Parathyroid adenoma (tissue), 2 donors: ENCODE results near the gene CLASP2.

Experiments used
- H2AFZ ChIP-seq: fragments of 300-600 bp; sonication (generic); one replicate; pipeline ENCODE4 v1.7.0; 2017; ENCODE audit warnings: antibody characterized with exemption, mild to moderate bottlenecking
- H3K27ac ChIP-seq: fragments of 300-600 bp; sonication (generic); one replicate; pipeline ENCODE4 v1.7.0; 2017
- H3K27me3 ChIP-seq: fragments of 300-600 bp; sonication (generic); one replicate; pipeline ENCODE4 v1.7.0; 2017; ENCODE audit warnings: low read length; ENCODE audit not compliant: control insufficient read depth, insufficient read depth
- H3K36me3 ChIP-seq: fragments of 300-600 bp; sonication (generic); one replicate; pipeline ENCODE4 v1.7.0; 2017; ENCODE audit warnings: low read length; ENCODE audit not compliant: control insufficient read depth, insufficient read depth
- H3K4me1 ChIP-seq: fragments of 300-600 bp; sonication (generic); one replicate; pipeline ENCODE4 v1.7.0; 2017; ENCODE audit warnings: control low read depth
- H3K4me2 ChIP-seq: fragments of 300-600 bp; sonication (generic); one replicate; pipeline ENCODE4 v1.7.0; 2017; ENCODE audit warnings: low read length
- H3K4me3 ChIP-seq: fragments of 300-600 bp; sonication (generic); one replicate; pipeline ENCODE4 v1.7.0; 2017; ENCODE audit warnings: low read depth, low read length
- H3K79me2 ChIP-seq: fragments of 300-600 bp; sonication (generic); one replicate; pipeline ENCODE4 v1.7.0; 2017; ENCODE audit warnings: control low read depth
- H3K9ac ChIP-seq: fragments of 300-600 bp; sonication (generic); one replicate; pipeline ENCODE4 v1.7.0; 2017; ENCODE audit warnings: mild to moderate bottlenecking
- H3K9me3 ChIP-seq: fragments of 300-600 bp; sonication (generic); one replicate; pipeline ENCODE4 v1.7.0; 2017; ENCODE audit warnings: low read length; ENCODE audit not compliant: control insufficient read depth
- TF ChIP-seq, protein P1 (sequence below): fragments of 300-600 bp; sonication (generic); IDR thresholded peaks from one replicate; pipeline ENCODE4 v1.7.0; 2017; ENCODE audit warnings: antibody characterized with exemption, mild to moderate bottlenecking
- donor health status: primary hyperparathyroidism.

The CLASP2 gene

DNA sequence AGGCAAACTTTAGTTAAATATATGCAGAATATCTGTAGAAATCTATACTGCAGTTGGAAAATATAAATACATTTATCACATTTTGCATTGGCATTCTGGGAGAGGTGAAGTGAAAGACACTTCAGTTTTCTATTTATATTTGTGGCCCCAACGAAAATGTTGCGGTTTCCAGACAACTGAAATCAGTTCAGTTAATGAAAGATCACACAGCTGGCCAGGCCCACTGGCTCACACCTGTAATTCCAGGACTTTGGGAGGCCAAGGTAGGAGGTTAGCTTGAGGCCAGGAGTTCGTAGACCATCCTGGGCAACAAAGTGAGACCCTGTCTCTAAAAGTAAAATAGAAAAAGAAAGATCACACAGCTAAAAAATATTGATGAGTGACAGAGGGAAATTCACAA lies 11.9 kb upstream of the CLASP2 start:
- Histone ChIP-seq H3K9ac (no peak overlapping the region), H3K36me3 (no peaks in the 10 kb centered on the region), H3K27me3 (no peaks in the 10 kb centered on the region), H2AFZ (no peak overlapping the region), H3K4me2 (no peak overlapping the region), H3K79me2 (no peaks in the 10 kb centered on the region), H3K9me3 (no peaks in the 10 kb centered on the region), H3K4me3 (no peak overlapping the region), H3K27ac (no peak overlapping the region), H3K4me1 (no peaks in the 10 kb centered on the region)
- TF ChIP-seq, protein P1, sequence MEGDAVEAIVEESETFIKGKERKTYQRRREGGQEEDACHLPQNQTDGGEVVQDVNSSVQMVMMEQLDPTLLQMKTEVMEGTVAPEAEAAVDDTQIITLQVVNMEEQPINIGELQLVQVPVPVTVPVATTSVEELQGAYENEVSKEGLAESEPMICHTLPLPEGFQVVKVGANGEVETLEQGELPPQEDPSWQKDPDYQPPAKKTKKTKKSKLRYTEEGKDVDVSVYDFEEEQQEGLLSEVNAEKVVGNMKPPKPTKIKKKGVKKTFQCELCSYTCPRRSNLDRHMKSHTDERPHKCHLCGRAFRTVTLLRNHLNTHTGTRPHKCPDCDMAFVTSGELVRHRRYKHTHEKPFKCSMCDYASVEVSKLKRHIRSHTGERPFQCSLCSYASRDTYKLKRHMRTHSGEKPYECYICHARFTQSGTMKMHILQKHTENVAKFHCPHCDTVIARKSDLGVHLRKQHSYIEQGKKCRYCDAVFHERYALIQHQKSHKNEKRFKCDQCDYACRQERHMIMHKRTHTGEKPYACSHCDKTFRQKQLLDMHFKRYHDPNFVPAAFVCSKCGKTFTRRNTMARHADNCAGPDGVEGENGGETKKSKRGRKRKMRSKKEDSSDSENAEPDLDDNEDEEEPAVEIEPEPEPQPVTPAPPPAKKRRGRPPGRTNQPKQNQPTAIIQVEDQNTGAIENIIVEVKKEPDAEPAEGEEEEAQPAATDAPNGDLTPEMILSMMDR, result no peak

DNA sequence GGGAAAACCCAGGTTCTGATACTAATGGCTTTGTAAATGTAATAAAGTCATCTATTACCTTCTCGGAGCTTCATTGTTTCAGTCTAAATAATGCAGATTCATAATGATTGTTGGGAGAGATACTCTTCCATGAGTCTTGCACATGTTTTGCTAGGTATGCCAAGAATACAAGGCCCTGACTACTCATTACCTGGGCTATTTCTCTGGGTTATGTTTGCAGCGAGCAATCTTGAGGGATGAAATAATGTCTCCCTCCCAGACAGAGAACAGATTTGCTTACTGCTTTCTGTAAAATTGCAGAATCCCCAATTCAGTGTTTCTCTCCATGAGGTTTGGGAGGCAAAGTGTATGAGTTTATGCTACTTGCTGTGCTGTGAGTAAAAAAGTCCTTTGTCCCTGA lies 6.2 kb upstream of the CLASP2 start:
- no peak overlapping the region for H3K4me2 ChIP-seq
- TF ChIP-seq, protein P1, result no peak
- no peaks in the 10 kb centered on the region for H3K27me3 ChIP-seq
- H3K9ac ChIP-seq, result no peak overlapping the region
- no peak overlapping the region for H3K27ac ChIP-seq
- no peaks in the 10 kb centered on the region for H3K36me3 ChIP-seq
- no peaks in the 10 kb centered on the region for H3K4me1 ChIP-seq
- H3K9me3 ChIP-seq, result no peaks in the 10 kb centered on the region
- H3K79me2 ChIP-seq, result no peaks in the 10 kb centered on the region
- no peak overlapping the region for H3K4me3 ChIP-seq
- no peak overlapping the region for H2AFZ ChIP-seq

DNA sequence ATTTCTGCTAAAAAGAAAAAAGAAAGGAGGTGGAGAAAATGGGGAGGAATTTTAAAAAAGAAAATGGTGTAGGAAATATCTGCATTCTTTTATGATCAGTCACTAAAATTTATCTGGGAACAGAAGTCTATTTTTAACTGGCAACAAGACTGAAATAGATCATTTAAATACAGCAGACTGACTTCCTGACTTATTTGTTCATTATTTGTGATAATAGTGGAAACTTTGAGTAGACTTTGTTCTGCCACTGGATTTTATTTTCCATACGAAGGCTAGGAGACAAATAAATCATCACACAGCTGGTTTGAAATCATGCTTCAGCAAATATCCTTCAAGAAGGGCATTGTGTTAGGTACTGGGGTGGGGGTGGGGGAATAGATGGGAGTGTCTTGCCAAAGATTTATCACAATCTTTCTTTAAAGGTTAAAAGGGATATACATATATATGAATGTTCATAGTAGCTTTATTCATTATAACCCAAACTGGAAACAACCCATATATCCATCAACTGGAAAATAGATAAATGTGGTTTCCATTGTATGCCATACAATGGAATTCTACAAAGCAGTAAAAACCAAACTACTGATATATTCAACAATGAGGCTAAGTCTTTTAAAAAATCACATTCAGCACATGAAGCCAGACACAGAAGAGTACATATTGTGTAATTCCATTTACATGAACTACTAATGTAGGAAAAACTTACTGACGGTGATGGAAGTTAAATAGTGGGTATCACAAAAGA lies 4.7 kb upstream of the CLASP2 start:
- H3K4me3 ChIP-seq, result no peak overlapping the region
- no peaks in the 10 kb centered on the region for H3K36me3 ChIP-seq
- H3K9me3 ChIP-seq, result no peaks in the 10 kb centered on the region
- no peak overlapping the region for H3K9ac ChIP-seq
- H2AFZ ChIP-seq, result no peak overlapping the region
- no peak overlapping the region for H3K4me2 ChIP-seq
- H3K27me3 ChIP-seq, result no peaks in the 10 kb centered on the region
- no peak overlapping the region for H3K27ac ChIP-seq
- H3K79me2 ChIP-seq, result no peaks in the 10 kb centered on the region
- TF ChIP-seq, protein P1, result no peak
- no peaks in the 10 kb centered on the region for H3K4me1 ChIP-seq

DNA sequence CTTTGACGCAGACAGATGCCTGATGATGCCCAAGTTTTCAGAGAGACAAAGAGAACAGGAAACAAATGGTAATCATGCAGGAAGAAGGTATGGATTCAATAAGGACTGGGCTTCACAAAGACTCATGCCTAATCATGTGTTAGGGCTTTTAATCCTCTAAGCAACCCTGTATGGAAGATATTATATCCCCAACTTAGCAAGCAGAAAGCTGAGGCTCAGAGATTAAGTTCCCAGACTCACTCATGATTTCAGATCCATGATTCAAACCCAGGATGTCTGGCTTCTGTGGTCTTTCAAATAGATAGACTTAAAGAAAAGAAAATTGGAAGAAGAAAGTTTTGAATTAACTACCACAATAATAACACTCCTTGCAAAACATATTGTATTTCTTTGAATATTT lies 4.1 kb upstream of the CLASP2 start:
- H3K4me3 ChIP-seq, result no peak overlapping the region
- no peak overlapping the region for H3K9ac ChIP-seq
- no peaks in the 10 kb centered on the region for H3K4me1 ChIP-seq
- H3K27ac ChIP-seq, result no peak overlapping the region
- no peaks in the 10 kb centered on the region for H3K27me3 ChIP-seq
- no peak overlapping the region for H3K4me2 ChIP-seq
- H3K9me3 ChIP-seq, result no peaks in the 10 kb centered on the region
- H3K79me2 ChIP-seq, result no peaks in the 10 kb centered on the region
- H3K36me3 ChIP-seq, result no peaks in the 10 kb centered on the region
- no peak overlapping the region for H2AFZ ChIP-seq
- TF ChIP-seq, protein P1, result no peak

DNA sequence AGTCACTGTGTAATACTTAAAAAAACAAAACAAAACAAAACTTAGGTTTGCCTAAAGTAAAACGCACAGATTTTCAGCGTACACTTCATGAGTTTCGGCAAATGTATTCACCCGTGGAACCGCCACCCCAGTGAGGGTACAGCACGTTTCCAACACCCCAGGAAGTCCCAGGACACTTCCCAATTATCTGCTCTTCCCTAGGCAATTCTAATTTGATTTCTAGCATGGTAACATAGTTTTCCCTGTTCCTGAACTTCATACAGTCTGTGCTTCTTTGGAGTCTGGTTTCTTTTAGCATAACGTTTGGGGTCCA lies 497 bp upstream of the CLASP2 start:
- Histone ChIP-seq H3K4me3 (peak overlapping the region; percentile 68), H3K36me3 (no peaks in the 10 kb centered on the region), H3K79me2 (peaks cover 19% of the 10 kb centered on the region), H3K4me2 (peak overlapping the region; percentile 69), H3K9ac (no peak overlapping the region), H3K27ac (peak overlapping the region; percentile 89), H3K4me1 (peaks cover 5% of the 10 kb centered on the region), H2AFZ (peak overlapping the region; percentile 97), H3K27me3 (no peaks in the 10 kb centered on the region), H3K9me3 (no peaks in the 10 kb centered on the region)
- TF ChIP-seq, protein P1, result no peak
